OCI-LY7 (cell line): ENCODE measurements around the gene STXBP6. TPM values are rescaled to one million over a fixed set of nuclear protein-coding genes. Genes with fewer than 3 reads are reported as not detected.

Experiments
- BruUV-seq: library from RNA; stranded (reverse); fragments of 400-500 nt; replicated peaks from 2 replicates; lab custom pipeline; 2021; lab: Mats Ljungman, UMichigan
- CTCF ChIA-PET: fragments of 300-600 bp; sonication (Branson Sonifier 250); formaldehyde crosslinking; loops from one replicate; lab custom pipeline; 2022; ENCODE audit warnings: antibody characterized with exemption; ENCODE audit not compliant: unreplicated experiment; lab: Charles Lee
- POLR2A ChIA-PET: fragments of 300-600 bp; sonication (Branson Sonifier 250); formaldehyde crosslinking; loops from one replicate; lab custom pipeline; 2022; ENCODE audit warnings: antibody characterized with exemption; lab: Charles Lee
- DNase-seq: peaks from one replicate; pipeline ENCODE4 v3.0.0-alpha.2; 2015; ENCODE audit warnings: low spot score
- H2AFZ ChIP-seq: fragments of 200-600 bp; sonication (generic), shearing (Covaris generic); 2 replicates; pipeline ENCODE4 v1.6.1; 2014; ENCODE audit warnings: mild to moderate bottlenecking, antibody characterized with exemption, low read length, moderate library complexity
- H3K27ac ChIP-seq: fragments of 200-600 bp; sonication (generic); 2 replicates; pipeline ENCODE4 v1.5.1; 2014; ENCODE audit warnings: mixed run types, low read depth, mild to moderate bottlenecking, moderate library complexity, low read length, inconsistent platforms; ENCODE audit not compliant: poor library complexity, severe bottlenecking
- H3K36me3 ChIP-seq: fragments of 200-600 bp; sonication (generic); 2 replicates; pipeline ENCODE4 v1.6.1; 2014; ENCODE audit warnings: mild to moderate bottlenecking, antibody characterized with exemption, low read length, moderate library complexity, mixed read lengths; ENCODE audit not compliant: insufficient read depth
- H3K4me1 ChIP-seq: fragments of 200-600 bp; sonication (generic); 2 replicates; pipeline ENCODE4 v1.5.1; 2014; ENCODE audit warnings: mild to moderate bottlenecking, low read length; ENCODE audit not compliant: insufficient read depth, poor library complexity, severe bottlenecking
- H3K4me2 ChIP-seq: fragments of 200-600 bp; sonication (generic); 2 replicates; pipeline ENCODE4 v1.6.1; 2014; ENCODE audit warnings: mild to moderate bottlenecking, low read length
- H3K4me3 ChIP-seq: fragments of 200-600 bp; sonication (generic); 2 replicates; pipeline ENCODE4 v1.5.1; 2014; ENCODE audit warnings: mild to moderate bottlenecking, low read depth, low read length; ENCODE audit not compliant: poor library complexity, severe bottlenecking
- H3K79me2 ChIP-seq: fragments of 200-600 bp; sonication (generic); 2 replicates; pipeline ENCODE4 v1.6.1; 2016; ENCODE audit warnings: low read depth, mild to moderate bottlenecking, low read length, moderate library complexity, mixed read lengths; ENCODE audit not compliant: insufficient read depth
- H3K9me2 ChIP-seq: fragments of 200-600 bp; sonication (generic); 2 replicates; pipeline ENCODE4 v1.6.1; 2016; ENCODE audit warnings: mild to moderate bottlenecking, low read length, mixed read lengths; ENCODE audit not compliant: insufficient read depth
- H3K9me3 ChIP-seq: fragments of 200-600 bp; sonication (generic); 2 replicates; pipeline ENCODE4 v1.6.1; 2014; ENCODE audit warnings: mild to moderate bottlenecking, mixed run types, low read length, mixed read lengths
- H4K20me1 ChIP-seq: fragments of 200-600 bp; sonication (generic); 2 replicates; pipeline ENCODE4 v1.6.1; 2014; ENCODE audit warnings: mild to moderate bottlenecking, antibody characterized with exemption, low read length, moderate library complexity, mixed read lengths; ENCODE audit not compliant: insufficient read depth
- EZH2phosphoT487 ChIP-seq: fragments of 200-600 bp; sonication (generic); IDR thresholded peaks from 2 replicates; pipeline ENCODE4 v1.6.1; 2018; ENCODE audit warnings: low read depth, borderline replicate concordance, mild to moderate bottlenecking, mixed run types, antibody characterized with exemption, low read length, moderate library complexity, mixed read lengths
- intact Hi-C: fragments of 100-400 bp; cut with micrococcal nuclease; formaldehyde crosslinking; loops from one replicate; pipeline ENCODE4 v1.10.0; 2022; ENCODE audit not compliant: unreplicated experiment
- total RNA-seq, 2 experiments: library from RNA; depleted of rRNA in 1 of 2; stranded (reverse); fragments of >200 nt in 1 of 2; shearing (Covaris generic) in 1 of 2; gene quantifications; 2 replicates each; pipeline ENCODE4 v1.2.3, GENCODE V29; 2014 to 2022
- TF ChIP-seq, protein P1 (sequence below): fragments of 200-600 bp; sonication (generic); conservative IDR thresholded peaks from 2 replicates; pipeline ENCODE4 v1.5.1; 2014; ENCODE audit warnings: mild to moderate bottlenecking, antibody characterized with exemption, low read length, moderate library complexity, mixed read lengths

STXBP6 gene
- total RNA-seq, 2 experiments from 2014 or later, result 0.48 TPM; not detected in 1

DNA sequence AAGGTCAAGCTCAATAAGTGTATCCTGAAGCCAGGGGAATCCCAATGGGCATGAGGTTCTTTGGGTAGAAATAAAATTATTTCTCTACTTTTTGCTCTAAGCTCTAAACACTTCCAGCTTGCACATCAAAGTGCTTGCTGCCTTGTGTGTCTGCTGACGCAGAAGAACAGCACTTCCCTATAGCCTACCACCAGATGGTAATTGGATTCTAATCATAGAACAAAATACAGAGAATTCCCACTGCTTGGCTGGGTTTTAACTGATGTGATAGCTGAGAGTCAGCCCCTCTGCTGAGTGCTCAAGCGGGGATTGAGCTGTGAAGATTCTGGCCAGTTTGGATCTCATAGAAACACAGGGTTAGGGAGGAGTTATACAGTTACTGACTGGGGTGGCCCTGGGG lies 283.5 kb downstream of the STXBP6 start:
- H4K20me1 ChIP-seq, result no peaks in the 10 kb centered on the region
- H3K4me3 ChIP-seq, result no peak overlapping the region
- H3K79me2 ChIP-seq, result no peaks in the 10 kb centered on the region
- no peaks in the 10 kb centered on the region for H3K9me3 ChIP-seq
- H3K4me1 ChIP-seq, result no peaks in the 10 kb centered on the region
- intact Hi-C loops, result no loop called here
- no peak for DNase-seq
- H3K9me2 ChIP-seq, result no peaks in the 10 kb centered on the region
- no peak overlapping the region for H2AFZ ChIP-seq
- BruUV-seq, result no TSS peak
- POLR2A ChIA-PET, result no interaction called here
- CTCF ChIA-PET, result no interaction called here
- H3K36me3 ChIP-seq, result no peaks in the 10 kb centered on the region
- H3K4me2 ChIP-seq, result no peak overlapping the region
- TF ChIP-seq EZH2phosphoT487, result no peak
- TF ChIP-seq, protein P1, sequence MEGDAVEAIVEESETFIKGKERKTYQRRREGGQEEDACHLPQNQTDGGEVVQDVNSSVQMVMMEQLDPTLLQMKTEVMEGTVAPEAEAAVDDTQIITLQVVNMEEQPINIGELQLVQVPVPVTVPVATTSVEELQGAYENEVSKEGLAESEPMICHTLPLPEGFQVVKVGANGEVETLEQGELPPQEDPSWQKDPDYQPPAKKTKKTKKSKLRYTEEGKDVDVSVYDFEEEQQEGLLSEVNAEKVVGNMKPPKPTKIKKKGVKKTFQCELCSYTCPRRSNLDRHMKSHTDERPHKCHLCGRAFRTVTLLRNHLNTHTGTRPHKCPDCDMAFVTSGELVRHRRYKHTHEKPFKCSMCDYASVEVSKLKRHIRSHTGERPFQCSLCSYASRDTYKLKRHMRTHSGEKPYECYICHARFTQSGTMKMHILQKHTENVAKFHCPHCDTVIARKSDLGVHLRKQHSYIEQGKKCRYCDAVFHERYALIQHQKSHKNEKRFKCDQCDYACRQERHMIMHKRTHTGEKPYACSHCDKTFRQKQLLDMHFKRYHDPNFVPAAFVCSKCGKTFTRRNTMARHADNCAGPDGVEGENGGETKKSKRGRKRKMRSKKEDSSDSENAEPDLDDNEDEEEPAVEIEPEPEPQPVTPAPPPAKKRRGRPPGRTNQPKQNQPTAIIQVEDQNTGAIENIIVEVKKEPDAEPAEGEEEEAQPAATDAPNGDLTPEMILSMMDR, result no peak
- H3K27ac ChIP-seq, result no peak overlapping the region

DNA sequence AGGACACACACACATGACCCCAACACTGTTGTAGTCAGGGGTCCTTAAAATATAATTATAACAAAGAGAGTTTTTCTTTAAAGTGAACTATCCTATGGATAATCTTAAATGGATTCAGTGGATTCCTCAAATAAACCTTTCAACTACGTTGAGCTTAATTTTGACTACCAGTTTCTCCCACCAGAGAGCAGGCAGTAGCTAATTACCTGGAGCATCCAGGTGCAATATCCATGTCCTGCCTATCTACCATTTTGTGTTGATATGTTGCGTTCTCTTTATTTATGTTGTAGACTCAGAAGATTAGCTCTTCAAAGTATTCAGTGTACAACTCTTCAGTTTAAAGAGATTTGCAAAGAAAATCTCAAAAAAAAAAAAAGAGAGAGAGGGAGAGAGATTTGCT lies 288.8 kb downstream of the STXBP6 start:
- POLR2A ChIA-PET, result interaction anchor here (0.6 kb wide), 1 partner anchor 21 kb away, joined by 3 read pairs; no protein-coding TSS in a partner anchor
- no peaks in the 10 kb centered on the region for H3K36me3 ChIP-seq
- no peaks in the 10 kb centered on the region for H3K79me2 ChIP-seq
- H3K4me1 ChIP-seq, result no peaks in the 10 kb centered on the region
- H4K20me1 ChIP-seq, result no peaks in the 10 kb centered on the region
- no peak for DNase-seq
- TF ChIP-seq, protein P1, result no peak
- TF ChIP-seq EZH2phosphoT487, result no peak
- H3K9me2 ChIP-seq, result no peaks in the 10 kb centered on the region
- H3K27ac ChIP-seq, result no peak overlapping the region
- no peak overlapping the region for H3K4me2 ChIP-seq
- no peak overlapping the region for H3K4me3 ChIP-seq
- H2AFZ ChIP-seq, result no peak overlapping the region
- intact Hi-C loops, result no loop called here
- no TSS peak for BruUV-seq
- CTCF ChIA-PET, result no interaction called here
- no peaks in the 10 kb centered on the region for H3K9me3 ChIP-seq
